HPDE6-E6E7 (cell line): ENCODE data around the gene OR4D9.

Experiments
- DNase-seq: peaks from one replicate; pipeline ENCODE4 v3.0.0; 2011; ENCODE audit warnings: missing footprints; ENCODE audit errors: extremely low spot score

OR4D9 gene

DNA sequence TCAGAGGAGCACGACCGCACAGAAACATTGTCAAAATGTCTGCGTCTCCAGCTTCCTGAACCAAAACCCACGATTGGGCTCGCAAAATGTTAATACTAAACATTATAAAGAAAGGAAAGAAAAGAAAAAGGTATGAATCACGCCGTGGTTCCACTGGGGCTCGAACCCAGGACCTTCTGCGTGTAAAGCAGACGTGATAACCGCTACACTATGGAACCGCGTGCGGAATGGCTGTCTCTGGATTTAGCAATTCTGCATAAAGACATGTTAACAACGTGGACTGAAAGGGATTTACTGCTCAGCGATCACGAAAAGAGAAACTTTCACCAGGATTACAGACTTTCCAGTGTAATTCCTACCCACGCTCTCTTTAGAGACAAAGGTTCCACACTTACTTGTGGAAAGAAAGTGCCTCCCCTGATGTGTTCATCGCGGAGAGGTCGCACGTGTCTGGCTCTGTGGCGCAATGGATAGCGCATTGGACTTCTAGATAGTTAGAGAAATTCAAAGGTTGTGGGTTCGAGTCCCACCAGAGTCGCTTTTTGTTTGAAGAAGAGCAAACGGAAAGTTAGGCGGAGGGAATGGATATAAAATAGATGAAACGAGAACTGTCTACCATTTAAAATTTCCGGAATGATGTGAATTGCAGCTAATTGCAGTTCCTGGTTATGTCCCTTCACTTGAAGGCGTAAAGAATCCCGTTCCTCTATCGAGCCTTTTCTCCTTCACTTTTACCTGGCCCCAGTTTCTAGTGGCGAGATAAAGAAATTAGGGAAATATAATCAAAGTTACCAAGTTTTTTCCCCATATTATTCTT lies 39.7 kb downstream of the OR4D9 start:
- DNase-seq, result no peak

DNA sequence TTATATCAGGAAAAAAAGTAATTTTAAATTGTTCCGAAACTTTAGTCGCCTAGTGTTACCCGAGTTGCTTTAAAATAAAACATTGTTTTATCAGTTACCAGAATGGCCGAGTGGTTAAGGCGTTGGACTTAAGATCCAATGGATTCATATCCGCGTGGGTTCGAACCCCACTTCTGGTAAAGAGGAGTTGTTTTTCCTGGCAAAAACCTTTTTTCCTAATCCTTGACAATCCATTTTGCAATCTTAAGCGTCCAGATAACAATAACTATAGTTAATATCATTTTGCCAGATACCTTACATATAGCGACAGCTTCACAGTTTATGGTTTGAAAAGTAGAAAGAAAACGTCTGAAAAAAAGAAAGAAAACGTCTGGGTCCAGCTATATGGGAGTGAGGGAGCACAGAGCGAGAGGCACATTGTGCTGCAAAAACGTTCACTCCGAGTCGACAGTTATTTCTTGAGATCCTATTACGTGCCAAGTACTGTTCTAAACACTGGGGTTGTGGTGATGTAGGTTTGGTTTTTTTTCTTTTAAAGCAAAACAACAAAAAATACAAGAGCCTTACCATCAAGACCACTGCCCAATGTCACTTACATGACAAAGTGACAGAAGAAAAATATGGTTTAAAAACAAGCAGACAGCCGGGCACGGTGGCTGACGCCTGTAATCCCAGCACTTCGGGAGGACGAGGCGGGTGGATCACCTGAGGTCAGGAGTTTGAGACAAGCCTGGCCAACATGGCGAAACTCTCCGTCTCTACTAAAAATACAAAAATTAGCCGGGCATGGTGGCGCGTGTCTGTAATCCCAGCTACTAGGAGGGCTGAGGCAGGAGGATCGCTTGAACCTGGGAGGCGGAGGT lies 40.6 kb downstream of the OR4D9 start:
- no peak for DNase-seq

DNA sequence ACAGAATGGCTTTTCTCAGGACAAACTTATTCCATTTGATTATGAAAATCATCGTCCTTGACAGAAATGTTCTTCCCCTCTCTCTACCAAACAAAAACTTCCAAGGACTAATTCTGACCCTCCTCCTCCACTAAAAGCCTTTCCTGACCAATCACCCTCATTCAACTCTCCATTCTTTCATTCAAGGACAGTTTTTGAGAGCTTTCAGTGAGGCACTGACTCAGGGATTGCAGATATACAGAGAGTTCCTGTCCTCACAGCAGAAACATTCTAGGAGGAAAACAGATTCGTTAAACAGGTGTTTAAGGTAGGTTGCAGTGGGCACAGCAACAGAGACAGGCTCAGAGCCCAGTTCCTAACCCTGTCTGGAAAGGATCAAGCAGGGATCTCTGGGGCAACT lies 41.5 kb downstream of the OR4D9 start:
- DNase-seq, result no peak

DNA sequence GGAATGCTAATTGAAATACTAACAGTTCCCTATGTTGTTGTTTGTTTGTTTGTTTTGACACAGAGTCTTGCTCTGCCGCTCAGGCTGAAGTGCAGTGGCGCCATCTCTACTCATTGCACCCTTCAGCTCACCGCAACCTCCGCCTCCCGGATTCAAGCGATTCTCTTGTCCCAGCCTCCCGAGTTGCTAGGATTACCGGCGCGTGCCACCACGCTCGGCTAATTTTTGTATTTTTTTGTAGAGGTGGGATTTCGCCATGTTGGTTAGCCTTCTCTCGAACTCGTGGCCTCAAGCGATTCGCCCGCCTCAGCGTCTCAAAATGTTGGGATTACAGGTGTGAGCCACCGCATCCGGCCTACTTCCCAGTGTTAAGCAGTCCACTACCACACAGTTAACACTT lies 42.0 kb downstream of the OR4D9 start:
- DNase-seq, result no peak

DNA sequence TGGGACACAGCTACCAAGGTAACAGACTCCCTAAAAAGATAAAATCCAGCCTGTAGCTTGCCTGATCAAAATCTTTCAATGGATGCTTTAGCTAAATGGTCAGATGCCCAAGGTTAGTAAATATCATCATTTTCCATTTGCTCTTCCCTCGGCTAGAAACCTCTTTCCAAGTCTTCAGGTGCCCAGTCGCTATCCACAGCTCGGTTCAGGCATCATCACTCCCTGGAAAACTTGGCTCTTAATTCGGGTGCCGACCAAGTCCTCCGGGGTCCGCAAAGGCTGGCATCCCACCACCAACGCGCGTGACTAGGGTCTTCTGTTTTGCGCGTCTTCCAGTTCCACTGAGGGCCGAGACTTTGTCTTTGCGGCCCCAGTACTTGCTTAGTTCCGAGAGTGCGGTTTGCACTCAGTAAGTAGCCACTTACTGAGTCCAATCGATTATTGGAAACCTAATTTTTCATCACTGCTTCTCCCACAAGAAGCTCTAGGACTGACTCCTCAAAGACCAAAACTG lies 44.3 kb downstream of the OR4D9 start:
- DNase-seq, result no peak

DNA sequence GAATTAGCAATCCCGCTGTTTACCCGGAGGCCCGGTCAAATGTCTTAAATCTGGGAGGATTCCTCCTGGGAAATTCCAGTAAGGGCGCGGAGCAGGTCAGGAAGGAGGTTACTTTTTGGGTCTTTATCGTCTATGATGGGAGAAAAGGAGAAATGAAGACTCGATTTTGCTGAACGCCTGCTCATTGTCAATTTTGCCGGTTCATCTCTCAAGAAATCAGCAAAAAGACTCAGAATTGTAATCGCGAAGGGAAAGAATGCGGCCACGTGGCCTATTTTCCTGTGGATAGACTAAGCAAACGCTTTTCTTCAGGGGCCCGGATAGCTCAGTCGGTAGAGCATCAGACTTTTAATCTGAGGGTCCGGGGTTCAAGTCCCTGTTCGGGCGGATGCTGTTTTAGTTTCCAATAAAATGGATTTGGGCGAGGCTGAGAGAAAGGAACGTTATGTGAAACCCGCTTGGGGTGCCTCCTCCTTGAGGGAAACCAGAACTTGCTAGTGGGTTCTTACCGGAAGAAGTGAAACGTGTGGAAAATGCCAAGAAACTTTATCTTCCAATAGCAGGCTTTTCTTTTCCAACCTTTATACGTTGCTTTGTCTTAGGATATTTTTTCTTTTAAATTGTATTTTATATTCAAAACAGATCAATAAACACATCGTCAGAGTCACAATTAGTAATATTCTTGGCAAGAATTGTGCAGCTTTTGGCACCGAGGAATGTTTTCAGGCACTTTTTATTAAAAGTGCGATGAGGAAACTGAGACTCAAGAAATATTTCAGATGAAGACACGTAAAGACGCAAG lies 45.0 kb downstream of the OR4D9 start:
- no peak for DNase-seq

DNA sequence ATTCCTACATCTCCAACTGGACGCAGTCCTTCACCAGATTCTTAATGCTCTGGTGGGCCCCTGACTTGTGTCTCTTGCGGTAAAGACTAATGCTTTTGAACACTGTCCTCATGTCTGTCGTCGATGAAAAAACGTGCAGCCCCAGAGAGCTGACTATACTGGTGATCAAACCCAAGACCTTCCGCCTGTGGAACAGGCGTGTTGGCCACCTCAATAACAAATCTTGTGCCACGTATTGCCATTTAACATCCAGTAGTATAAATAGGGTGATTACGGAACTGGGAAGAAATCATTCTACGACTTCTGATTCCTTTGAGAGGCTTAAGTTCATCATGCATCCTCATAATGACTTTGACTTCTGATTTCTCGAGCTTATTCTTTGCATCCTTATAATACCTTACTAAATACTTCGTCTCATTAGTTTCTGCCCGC lies 45.6 kb downstream of the OR4D9 start:
- no peak for DNase-seq

DNA sequence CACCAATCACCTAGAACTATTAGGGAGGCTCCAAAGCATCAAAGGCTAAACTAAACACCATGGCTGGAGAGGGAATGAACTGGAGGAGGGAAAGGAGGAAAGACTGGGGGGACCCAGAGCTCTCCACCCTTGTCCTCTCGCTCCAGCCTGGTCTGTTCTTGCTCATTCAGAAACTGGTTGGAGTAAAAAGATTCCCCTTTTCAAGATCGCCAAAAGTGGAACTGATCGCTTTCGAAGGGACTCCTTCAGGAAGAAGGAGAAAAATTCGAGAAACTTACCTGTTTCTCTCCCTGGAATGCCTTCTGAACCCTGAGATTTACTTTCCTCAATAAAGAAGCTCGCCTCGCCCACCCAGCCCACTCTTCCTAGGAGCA lies 46.9 kb downstream of the OR4D9 start:
- no peak for DNase-seq

DNA sequence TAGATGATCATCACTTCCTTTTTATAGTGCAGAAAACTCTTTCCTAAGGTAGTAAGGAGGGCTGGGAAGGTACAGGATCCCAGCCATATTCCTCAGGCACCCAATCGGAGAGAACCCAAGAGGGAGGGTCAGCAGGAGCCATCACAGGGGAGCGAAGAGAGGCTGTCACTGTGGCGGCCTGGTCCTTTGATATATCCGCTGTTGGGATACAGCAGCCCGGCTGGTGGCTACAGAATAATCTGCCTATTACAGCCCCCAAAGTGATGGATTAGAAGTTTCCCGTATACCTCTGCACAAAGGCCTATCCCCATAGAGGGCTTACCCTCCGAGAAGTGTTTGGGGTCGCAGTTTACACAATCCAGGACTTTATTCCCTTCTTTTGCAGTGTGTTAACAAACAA lies 48.5 kb downstream of the OR4D9 start:
- no peak for DNase-seq

DNA sequence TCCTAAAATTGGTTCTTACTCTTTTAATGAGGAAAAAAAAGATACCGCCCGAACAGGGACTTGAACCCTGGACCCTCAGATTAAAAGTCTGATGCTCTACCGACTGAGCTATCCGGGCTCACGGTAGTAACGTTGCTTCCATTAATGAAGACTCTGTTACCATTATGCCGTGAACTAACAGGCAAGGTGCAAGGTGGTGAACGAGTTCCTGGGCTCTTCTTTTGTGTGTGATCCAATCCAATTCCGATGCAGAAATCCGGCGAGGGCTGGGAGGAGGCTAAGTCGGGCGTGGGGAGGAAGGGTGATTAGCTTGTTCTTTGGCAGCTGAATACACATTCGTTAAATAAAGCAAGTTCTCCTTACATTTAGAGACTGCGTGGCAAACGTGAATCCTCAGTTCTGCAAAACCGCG lies 49.0 kb downstream of the OR4D9 start:
- DNase-seq, result peak; percentile 58

DNA sequence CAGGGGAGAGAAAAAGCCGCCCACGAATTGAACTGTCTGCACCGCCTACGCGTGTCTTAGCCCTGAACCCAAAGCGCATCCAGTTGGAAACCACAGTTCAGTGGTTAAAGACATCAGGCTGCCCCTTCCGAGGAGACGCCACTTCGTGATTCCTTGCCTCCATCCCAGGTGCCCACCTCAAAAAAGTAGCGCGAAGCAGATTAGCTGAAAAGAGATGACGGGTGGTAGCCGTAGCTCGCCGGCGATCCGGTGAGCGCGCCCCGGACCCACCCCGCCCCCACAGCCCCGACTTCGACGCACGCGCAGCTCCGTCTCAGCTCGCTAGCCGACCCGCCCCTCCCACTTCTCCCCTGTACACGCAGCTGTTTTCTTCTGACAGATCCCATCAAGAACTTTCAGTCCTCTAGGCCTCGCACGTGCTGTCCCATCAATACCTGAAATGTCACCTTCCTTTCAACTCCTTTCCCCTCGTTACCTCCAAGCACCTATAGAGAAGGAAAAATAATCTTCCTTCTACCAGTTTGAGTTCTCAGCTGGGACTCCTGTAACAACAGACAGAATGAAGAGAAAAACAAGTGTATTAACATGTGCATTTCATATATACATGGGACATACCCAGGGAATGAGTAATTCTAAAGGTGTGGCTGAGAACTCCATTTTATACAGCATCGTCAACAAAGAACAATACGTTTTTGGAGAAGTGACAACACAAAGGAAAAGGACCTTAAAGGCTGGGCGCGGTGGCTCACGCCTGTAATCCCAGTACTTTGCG lies 49.5 kb downstream of the OR4D9 start:
- DNase-seq, result peak; percentile 76

DNA sequence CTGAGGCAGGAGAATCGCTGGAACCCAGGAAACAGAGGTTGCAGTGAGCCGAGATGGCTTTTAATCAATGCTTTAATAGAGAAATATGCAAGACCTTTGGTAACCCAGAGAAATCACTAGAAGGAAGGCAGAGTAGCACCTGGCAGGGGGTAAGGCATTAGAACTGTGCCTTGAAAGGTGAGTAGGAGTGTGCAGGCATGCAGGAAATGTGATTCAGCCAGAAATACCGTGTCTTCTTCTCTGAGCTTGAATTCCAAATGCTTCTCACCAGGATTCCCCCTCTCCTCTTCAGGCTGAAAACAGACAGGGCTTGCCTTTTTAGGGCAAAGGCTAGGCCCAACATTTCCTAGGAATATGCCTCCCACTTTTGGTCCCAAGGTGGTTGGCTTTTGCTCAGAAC lies 51.0 kb downstream of the OR4D9 start:
- no peak for DNase-seq
